ENCODE measurements around the gene TMEM217. TPM values are rescaled to one million over a fixed set of nuclear protein-coding genes. Genes with fewer than 3 reads are reported as not detected.
A peak's percentile ranks its signal among the peaks of the same experiment; 100 is the strongest.

TMEM217 gene
- total and polyA plus RNA-seq, 5 experiments from 2014 or later, result 0.24 to 0.96 (median 0.54) TPM

- no peaks in the 10 kb centered on the region for H3K27me3 Mint-ChIP-seq
- DNase-seq (no peak), ATAC-seq (no peak)
- POLR2A ChIA-PET, result interaction anchor here (1.2 to 1.5 kb wide), 2 partner anchors 9 to 176 kb away, joined by 3 read pairs; partner anchors contain the start of gene MTCH1
- no peak overlapping the region for H3K4me3 Mint-ChIP-seq
- peaks cover 0 to 24% (median 2%) of the 10 kb centered on the region in 4 donors for H3K4me1 Mint-ChIP-seq
- no peaks in the 10 kb centered on the region for H3K9me3 Mint-ChIP-seq
- H3K27ac Mint-ChIP-seq, result peak overlapping the region in 1 of 10 donors; percentile 31
- H3K36me3 Mint-ChIP-seq, result no peaks in the 10 kb centered on the region
Measured at GRCh38 chr6:37162740-37163139, 95.2 kb downstream of the TMEM217 start.

Other genes starting within 250 kb of the TMEM217 start
- 10 to 100 TPM; 79.3 to 80.5 TPM for gene PIM1, start 88.0 kb downstream of the TMEM217 start, total RNA-seq
- gene PIM1, start 88.0 kb downstream of the TMEM217 start, polyA plus RNA-seq, result 100 to 1,000 TPM; 106 to 196 (median 182) TPM
- 1 to 10 TPM; 9.4 to 9.5 TPM for gene TBC1D22B, start 372 bp downstream of the TMEM217 start, total RNA-seq
- gene TBC1D22B, start 372 bp downstream of the TMEM217 start, polyA plus RNA-seq, result 1 to 10 TPM; 5.1 to 8.4 (median 5.4) TPM
- 10 to 100 TPM; 14.3 to 17.2 TPM for gene RNF8, start 95.8 kb upstream of the TMEM217 start, total RNA-seq
- gene RNF8, start 95.8 kb upstream of the TMEM217 start, polyA plus RNA-seq, result 10 to 100 TPM in 1 of 3 donors, 1 to 10 TPM in 2; 9.1 to 16.0 (median 9.6) TPM
- 10 to 100 TPM; 65.1 to 66.8 TPM for gene CMTR1, start 175.1 kb upstream of the TMEM217 start, total RNA-seq
- 10 to 100 TPM; 19.2 to 28.0 (median 24.0) TPM for gene CMTR1, start 175.1 kb upstream of the TMEM217 start, polyA plus RNA-seq
- 10 to 100 TPM; 17.9 TPM for gene CCDC167, start 241.7 kb upstream of the TMEM217 start, total RNA-seq
- gene CCDC167, start 241.7 kb upstream of the TMEM217 start, polyA plus RNA-seq, result 10 to 100 TPM; 64.3 to 74.7 (median 69.3) TPM

Measured in naive thymus-derived CD8-positive, alpha-beta T cell (primary cell).